ENCODE results near the gene PPRC1.

PPRC1 gene

GRCh38 chr10:102157224-102157623 lies 24.4 kb downstream of the PPRC1 start:
- no peaks in the 10 kb centered on the region for H3F3A ChIP-seq (ENCODE audit: insufficient read depth, low read length)
- peaks cover 74% of the 10 kb centered on the region for H3K36me3 ChIP-seq (ENCODE audit: insufficient read depth, low read length)
- no peaks in the 10 kb centered on the region for H3K27me3 ChIP-seq (ENCODE audit: insufficient read depth, low read length)
- H3K27ac ChIP-seq (ENCODE audit: low read depth, low read length, poor library complexity, severe bottlenecking), result no peak overlapping the region
- H3K4me2 ChIP-seq (ENCODE audit: low read length), result no peak overlapping the region
- no peaks in the 10 kb centered on the region for H3K9me2 ChIP-seq (ENCODE audit: low read depth, low read length)
- no peaks in the 10 kb centered on the region for H3K9me3 ChIP-seq (ENCODE audit: low read length)
- no peak overlapping the region for H3K9ac ChIP-seq (ENCODE audit: low read length)
- H3K4me1 ChIP-seq (ENCODE audit: insufficient read depth, low read length, severe bottlenecking), result peaks cover 5% of the 10 kb centered on the region
- no peak overlapping the region for H3K4me3 ChIP-seq (ENCODE audit: low read depth, low read length, poor library complexity, severe bottlenecking)
- no peak for TF ChIP-seq EZH2 (IDR thresholded peaks at IDR 0.05; ENCODE audit: borderline replicate concordance, low read length)
- no peak for TF ChIP-seq CTCF (IDR thresholded peaks at IDR 0.05; ENCODE audit: low read length)
- H4K20me1 ChIP-seq (ENCODE audit: insufficient read depth, low read length), result no peaks in the 10 kb centered on the region
- H2AFZ ChIP-seq (ENCODE audit: low read length), result no peak overlapping the region
- H3K79me2 ChIP-seq (ENCODE audit: insufficient read depth, low read length), result peaks cover 36% of the 10 kb centered on the region

- H3F3A ChIP-seq (ENCODE audit: insufficient read depth, low read length), result no peaks in the 10 kb centered on the region
- no peak overlapping the region for H3K4me3 ChIP-seq (ENCODE audit: low read depth, low read length, poor library complexity, severe bottlenecking)
- H3K4me2 ChIP-seq (ENCODE audit: low read length), result no peak overlapping the region
- H3K9me3 ChIP-seq (ENCODE audit: low read length), result no peaks in the 10 kb centered on the region
- TF ChIP-seq EZH2 (IDR thresholded peaks at IDR 0.05; ENCODE audit: borderline replicate concordance, low read length) (no peak), CTCF (IDR thresholded peaks at IDR 0.05; ENCODE audit: low read length) (no peak)
- H3K9me2 ChIP-seq (ENCODE audit: low read depth, low read length), result no peaks in the 10 kb centered on the region
- H4K20me1 ChIP-seq (ENCODE audit: insufficient read depth, low read length), result no peaks in the 10 kb centered on the region
- no peak overlapping the region for H3K27ac ChIP-seq (ENCODE audit: low read depth, low read length, poor library complexity, severe bottlenecking)
- H3K79me2 ChIP-seq (ENCODE audit: insufficient read depth, low read length), result peaks cover 18% of the 10 kb centered on the region
- no peaks in the 10 kb centered on the region for H3K4me1 ChIP-seq (ENCODE audit: insufficient read depth, low read length, severe bottlenecking)
- H3K27me3 ChIP-seq (ENCODE audit: insufficient read depth, low read length), result no peaks in the 10 kb centered on the region
- no peak overlapping the region for H3K9ac ChIP-seq (ENCODE audit: low read length)
- H3K36me3 ChIP-seq (ENCODE audit: insufficient read depth, low read length), result peaks cover 92% of the 10 kb centered on the region
- no peak overlapping the region for H2AFZ ChIP-seq (ENCODE audit: low read length)
These were observed 26.3 kb downstream of the PPRC1 start for GRCh38 chr10:102159051-102159597.

GRCh38 chr10:102159831-102160230 lies 27.0 kb downstream of the PPRC1 start:
- Histone ChIP-seq H3K4me2 (ENCODE audit: low read length) (no peak overlapping the region), H3K4me3 (ENCODE audit: low read depth, low read length, poor library complexity, severe bottlenecking) (no peak overlapping the region), H3K9me3 (ENCODE audit: low read length) (no peaks in the 10 kb centered on the region), H4K20me1 (ENCODE audit: insufficient read depth, low read length) (no peaks in the 10 kb centered on the region), H3F3A (ENCODE audit: insufficient read depth, low read length) (no peaks in the 10 kb centered on the region), H2AFZ (ENCODE audit: low read length) (no peak overlapping the region), H3K9ac (ENCODE audit: low read length) (no peak overlapping the region), H3K4me1 (ENCODE audit: insufficient read depth, low read length, severe bottlenecking) (no peaks in the 10 kb centered on the region), H3K27me3 (ENCODE audit: insufficient read depth, low read length) (no peaks in the 10 kb centered on the region), H3K36me3 (ENCODE audit: insufficient read depth, low read length) (peaks cover 86% of the 10 kb centered on the region), H3K27ac (ENCODE audit: low read depth, low read length, poor library complexity, severe bottlenecking) (no peak overlapping the region), H3K79me2 (ENCODE audit: insufficient read depth, low read length) (peaks cover 11% of the 10 kb centered on the region; the same call in 1 of the 2 replicates), H3K9me2 (ENCODE audit: low read depth, low read length) (no peaks in the 10 kb centered on the region)
- no peak for TF ChIP-seq EZH2 (IDR thresholded peaks at IDR 0.05; ENCODE audit: borderline replicate concordance, low read length)
- no peak for TF ChIP-seq CTCF (IDR thresholded peaks at IDR 0.05; ENCODE audit: low read length)
